T-helper 22 cell (primary cell): ENCODE data around the gene LRMDA.

Experiments
- DNase-seq: peaks from one replicate; pipeline ENCODE4 v3.0.0-alpha.2; 2020; ENCODE audit warnings: low read depth

LRMDA gene

DNA sequence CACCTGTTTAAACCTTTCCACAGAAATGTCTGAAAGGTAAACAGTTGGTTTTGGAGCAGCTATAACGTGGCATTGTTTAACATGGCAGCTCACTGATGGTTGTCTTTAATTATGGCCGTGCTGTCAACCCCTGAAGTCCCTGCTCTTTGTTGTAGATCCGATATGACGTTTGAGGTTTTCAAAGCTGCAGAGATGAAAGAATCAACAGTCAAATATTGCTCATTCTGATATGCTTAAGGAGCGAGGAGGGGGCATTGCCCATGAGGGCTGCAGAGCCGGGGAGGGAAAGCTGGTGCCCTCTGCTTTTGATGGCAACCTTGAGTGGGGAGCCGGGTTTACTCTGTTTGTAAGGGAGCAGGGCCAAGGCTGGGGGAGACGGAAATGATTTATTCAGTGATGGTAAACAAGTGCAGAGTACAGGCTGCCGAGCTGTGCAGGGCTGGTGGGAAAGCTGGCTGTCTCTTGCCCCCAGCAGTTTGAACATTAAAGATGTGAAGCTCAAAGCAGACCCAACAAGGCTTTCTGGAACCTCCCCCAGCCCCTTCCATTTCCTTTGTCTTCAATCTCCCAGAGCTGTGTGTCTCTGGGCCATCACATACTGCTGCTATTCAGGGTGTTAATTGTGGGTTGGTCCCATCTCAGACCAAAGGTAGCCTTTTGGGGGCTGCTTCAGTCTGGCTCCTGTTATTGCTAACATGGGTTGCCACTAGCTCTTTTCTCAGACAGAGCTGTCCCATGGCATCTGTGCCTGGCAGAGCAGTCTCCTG lies 345.5 kb downstream of the LRMDA start:
- no peak for DNase-seq

DNA sequence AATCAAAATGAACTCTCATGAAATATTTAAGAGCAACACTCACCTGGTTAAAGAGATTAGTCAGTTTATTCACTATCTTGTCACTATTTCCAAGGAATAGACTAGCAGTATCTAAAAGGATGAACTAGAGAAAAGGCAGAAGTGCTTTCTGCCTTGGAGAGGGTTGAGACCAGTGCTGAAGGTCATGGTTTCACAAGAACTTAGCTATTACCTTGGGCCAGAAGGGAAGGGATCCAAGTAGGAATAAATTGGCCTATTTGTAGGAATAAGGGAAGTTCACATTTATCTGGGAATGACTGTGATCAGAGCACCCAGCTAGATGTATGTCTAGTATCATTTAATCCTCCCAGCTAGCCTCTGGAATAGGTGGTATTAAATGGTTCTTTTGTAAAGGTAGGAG lies 347.2 kb downstream of the LRMDA start:
- DNase-seq = no peak

DNA sequence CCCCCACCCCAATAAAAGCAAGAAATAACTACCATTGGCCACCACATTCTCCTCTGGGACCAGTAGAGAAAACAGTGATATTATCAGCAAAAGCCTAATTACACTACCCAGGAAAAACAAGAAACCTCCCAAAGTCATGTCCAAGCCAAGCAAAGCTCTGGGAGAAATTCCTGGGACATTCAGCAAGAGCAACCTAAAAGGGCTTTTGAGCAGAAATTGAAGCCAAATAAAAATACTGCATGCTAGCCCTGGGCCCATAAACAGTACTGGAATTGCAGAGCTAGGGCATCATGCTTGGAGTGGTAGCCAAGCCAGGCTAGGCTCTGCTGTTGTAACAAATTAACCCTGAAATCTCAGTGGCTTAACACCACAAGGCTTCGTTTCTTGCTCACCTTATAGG lies 347.9 kb downstream of the LRMDA start:
- no peak for DNase-seq

DNA sequence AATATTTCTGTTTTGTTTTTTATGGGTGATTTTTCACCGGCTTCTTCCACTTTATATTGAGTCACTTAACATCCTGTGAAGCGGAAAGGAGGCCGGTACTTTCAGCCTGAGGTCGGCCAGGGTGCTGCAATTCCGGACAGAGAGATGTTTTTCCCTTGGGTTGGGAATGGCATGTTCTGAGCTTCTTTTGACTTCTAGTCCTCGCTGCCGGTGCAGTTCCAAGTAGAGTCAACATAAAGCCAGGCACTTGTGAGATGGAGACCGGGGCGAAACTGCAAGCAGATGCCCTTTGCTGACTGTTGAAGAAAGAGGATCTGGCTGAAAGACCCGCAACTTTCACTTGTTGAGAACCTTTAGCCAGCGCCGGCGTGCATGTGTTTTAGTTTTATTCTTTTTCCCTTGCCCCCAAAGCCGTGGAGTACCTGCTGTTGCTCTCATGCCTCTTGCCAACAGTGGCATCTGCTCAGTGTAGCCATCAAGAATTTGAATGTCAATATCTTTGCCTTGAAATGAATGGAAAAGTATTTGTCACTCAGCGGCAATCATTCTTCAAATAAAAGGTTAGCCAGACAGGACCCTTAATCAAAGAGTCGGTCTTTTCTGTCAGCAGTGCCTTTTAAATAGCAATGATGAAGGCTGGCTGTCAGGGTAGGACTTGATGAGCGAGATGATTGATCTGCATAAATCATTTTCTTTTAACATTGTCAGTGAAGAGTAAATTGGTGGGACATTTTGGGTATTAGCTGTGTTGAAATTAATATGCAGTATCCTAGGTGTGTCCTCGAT lies 351.2 kb downstream of the LRMDA start:
- no peak for DNase-seq

DNA sequence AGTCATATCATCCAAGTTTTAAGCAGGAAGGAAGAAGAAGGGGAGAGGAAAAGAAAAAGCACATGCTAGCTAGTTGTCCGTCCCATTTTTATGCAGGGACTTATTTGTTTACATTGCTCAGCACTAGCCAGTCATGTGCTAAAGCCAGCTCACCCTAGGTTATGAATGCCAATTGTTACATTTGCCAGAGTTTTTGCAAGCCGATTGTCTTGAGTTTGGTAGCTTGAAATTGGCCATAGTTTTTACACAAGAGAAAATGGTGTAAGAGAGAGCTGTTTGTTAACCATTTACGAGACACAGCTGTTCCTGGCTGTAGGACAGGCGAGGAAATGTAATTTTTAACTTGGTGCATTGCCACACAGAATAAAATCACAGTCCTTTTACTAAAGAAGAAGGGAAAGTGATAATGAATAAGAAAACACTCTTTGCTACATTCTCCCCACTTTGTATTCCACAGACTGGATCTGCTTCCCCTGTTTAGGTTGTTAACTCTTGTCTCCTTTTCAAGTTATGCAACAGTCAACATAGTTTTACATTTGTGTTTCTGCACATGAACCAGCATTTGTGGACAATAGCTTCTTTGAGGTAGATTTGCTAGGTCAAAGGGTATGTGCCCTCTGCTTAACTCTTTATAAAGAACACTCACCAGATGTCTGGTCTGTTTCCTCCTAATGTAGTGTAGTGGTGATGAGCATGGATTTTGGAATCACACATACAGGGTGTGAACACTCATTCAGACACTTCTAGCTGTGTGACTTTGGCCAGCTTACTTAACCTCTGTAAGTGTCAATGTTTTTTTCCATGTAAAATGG lies 357.2 kb downstream of the LRMDA start:
- no peak for DNase-seq

DNA sequence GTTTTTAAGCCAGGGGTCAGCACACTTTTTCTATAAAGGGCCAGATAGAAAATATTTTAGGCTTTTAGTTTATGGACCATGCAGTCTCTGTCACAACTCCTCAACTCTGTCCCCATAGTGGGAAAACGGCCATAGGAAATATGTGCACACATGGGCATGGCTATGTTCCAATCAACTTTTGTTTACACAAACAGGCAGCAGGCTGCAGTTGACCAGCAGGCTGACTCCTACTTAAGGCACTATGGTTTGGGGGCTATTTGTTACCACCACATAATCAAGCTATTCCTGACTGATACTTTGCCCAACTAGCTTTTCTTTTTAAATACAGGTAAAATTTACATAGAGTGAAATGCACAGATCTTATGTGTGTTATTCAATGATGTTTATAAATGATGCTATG lies 362.4 kb downstream of the LRMDA start:
- DNase-seq = no peak

DNA sequence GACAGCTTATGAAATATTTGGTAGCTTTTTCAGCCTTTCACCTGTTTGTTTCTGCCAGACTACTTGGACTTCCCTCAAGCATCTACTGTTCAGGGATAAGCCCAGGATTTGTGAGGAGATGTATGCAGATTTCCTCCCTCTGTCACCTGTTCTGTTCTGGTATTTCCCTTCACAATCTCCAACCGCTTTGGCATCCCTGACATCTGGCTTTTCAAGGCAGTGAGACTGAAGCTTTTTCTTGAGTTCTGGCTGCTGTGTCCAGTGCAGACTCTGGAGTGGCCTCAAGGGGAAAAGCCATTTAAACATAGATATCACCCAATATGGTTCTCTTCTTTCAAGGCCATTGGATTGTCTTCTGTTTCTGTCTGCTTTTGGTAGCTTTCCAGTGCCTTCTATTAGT lies 369.7 kb downstream of the LRMDA start:
- no peak for DNase-seq

DNA sequence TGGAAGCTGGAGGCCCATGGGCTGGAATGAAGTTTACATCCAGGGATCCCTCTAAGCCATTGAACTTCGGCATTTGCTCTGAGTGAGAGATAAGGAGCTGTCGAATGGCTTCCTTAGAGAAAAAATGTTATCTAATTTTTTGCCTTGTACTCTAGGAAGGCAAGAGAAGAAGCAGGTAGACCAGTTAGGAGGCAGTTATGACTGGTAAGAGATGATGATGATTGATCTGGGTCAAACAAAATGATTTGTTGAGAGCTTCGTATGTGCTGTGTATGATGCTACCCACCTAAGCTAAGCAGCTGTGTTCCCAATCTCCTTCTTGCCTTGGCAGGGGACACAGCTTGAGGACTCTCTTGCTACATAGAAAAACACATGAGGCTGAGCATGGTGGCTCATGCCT lies 370.2 kb downstream of the LRMDA start:
- no peak for DNase-seq

DNA sequence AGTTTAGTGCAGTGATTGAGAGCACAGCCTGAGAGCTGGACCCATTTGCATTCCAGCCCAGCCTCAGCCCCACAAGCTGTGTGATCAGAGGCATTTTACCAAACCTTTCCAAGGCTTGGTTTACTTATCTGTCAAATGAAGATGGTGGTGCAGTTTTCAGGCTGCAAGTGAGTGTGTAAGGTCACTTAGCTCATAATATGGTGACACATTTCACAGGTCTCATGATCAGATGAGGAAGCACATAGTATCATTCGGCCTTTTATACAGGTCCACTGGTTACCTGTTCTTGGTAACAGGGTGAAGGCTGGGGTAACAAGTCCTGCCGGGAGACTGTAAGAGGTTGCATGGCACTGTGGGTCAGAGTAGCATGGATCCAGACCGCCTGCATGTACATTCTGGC lies 371.7 kb downstream of the LRMDA start:
- no peak for DNase-seq

DNA sequence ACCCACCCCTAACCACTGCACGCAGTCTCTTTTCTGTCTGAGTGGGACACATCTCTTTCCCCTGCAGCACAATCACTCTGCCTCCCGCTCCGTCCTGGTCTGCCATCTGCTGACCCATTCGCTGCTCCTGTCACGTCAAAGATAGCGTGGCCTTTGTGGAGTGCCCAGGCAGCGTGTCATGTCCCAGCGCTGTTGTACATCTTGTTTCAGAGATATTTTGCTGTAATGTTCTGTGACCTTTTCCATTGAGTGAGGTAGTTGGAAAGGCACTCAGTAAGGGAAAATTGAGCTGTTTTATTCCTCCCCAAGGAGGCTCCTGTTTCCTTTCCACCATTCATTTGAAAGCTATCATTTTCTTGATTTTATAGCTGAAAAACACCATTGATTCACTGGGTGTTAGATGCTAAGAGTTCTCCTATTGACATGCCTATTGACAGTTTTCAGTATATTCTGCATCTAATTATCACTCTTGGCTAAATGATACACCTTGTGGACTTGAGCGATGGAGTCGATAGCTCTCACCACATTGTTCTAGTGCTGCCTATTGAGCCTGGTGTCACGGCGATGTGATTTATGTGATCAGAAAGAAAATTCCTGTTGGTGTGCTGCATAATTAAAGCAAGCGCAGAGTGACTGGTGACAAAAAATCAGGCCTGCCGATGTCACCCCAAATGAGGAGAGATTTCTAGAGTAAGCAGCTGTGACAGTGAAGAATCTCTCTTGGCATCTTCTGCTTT lies 372.6 kb downstream of the LRMDA start:
- no peak for DNase-seq

DNA sequence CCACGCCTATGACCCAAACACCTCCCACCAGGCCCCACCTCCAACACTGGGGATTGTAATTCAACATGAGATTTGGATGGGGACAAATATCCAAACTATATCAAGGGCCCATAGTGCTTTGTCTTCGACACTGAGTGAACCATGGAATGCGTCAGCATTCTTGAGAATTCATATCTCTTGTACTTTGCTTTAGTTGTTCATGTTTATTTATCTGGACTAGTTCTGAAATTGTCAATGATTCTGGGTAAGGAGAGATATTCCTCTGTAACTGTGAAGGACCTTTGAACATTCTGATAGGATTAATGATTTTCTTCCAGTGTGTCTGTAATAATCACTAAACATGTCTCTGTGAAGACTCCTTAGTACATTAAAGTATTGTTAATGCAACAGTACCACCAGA lies 374.8 kb downstream of the LRMDA start:
- no peak for DNase-seq

DNA sequence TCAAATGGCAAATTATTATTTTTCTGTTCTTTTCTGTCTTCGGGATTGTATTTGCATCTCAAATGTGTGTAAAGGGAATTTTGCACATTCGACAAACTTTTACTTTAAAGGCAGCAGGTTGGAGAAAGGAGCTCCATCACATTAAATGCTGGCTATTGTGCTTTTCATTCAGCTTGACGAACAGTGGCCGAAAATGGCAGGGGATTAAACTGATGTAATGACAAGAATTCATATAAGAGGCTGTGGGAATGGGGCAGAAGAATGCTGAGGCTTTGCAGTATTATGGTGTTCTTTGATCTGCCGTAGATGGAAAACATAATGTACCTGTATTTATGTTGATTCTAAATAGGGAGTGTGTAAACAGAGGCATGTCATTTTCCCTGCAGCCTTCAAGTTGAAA lies 376.0 kb downstream of the LRMDA start:
- DNase-seq = no peak

DNA sequence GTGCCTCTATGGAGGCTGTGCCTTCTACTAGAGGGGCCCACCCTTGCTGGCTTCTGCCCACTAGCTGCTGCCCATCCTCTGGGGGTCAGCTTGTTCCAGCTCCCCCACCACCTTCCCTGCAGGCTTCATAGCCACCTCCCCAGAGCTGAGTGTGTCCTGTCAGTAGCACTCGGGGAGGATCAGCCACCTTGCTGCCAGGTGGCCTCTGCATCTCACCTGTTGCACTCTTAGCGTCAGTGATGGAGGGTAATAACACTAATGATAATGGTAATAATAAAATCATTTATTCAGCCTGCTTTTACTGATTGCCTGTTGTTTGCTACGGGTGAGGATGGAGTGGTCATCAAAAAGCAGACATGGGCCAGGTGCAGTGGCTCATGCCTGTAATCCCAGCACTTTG lies 377.6 kb downstream of the LRMDA start:
- no peak for DNase-seq

DNA sequence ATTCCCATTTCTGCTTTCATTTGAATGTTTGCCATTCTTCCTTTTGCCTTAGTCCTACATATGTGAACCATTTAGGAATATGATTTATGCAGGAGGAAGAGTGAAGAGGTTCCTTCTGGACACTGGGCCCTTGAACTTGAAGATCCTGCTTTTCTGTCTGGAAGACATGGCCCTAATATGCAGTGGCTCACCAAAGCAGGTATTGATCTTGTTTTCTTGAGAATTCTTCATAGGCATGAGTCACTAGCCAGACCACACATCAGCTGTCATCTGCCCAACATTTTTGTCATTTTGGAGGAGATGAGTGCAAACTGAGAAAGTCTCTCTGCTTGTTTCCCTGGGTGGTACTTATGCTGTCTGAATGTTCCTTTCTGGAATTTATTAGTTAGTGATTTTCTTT lies 382.6 kb downstream of the LRMDA start:
- no peak for DNase-seq

DNA sequence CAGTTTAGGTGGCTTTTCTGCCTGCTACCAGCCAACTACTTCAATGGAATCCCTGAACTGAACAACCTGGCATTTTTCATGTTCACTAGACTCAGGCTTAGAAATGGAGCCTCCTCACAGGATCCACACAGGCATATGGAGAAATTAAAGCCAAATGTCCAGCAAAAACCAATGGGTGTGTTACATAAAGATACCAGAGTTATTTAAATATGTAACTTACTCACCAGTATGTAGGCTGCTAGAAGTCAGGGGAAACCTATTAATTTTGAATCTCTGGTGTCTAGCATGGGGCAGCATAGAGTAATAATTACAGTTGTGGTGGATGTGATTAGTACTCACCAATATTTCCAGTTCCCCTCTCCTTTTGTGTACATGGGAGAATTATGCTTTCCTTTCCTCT lies 383.6 kb downstream of the LRMDA start:
- no peak for DNase-seq

DNA sequence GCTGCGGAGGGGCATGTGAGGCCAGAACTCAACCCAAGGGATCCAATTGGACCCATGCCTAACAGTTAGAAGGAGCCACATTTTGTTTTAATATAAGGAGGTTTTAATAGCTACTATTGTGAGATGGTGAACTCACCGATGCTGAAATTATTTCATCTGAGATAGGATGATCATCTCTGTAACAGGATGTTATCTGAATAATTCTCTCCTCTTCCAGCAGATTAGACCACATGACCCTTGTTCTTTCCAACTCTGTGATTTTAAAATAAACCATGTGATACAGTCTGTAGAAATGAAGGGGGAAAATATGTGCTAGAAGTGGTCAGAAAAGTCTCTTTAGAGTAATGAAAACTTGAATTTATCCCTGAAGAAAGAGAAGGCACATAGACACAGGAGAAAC lies 385.8 kb downstream of the LRMDA start:
- no peak for DNase-seq

DNA sequence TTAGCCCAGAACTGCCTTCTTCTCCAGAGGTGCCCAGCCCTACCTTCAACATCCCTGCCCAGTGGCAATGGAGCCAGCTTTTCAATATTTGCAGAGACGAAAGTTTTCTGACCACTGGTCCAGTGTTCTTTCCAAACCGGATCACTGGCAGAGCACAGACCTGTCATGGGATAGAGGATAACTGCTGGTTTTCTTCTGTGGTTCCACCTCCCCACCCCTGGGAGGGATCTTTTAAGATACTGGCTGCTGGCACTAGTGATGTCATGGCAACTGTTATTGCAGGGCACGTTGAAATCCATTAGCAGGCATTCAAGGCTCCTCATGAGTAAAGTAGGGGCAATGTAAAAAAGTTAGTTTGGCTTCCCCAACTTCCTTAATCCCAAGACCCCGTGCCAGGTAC lies 387.1 kb downstream of the LRMDA start:
- no peak for DNase-seq

DNA sequence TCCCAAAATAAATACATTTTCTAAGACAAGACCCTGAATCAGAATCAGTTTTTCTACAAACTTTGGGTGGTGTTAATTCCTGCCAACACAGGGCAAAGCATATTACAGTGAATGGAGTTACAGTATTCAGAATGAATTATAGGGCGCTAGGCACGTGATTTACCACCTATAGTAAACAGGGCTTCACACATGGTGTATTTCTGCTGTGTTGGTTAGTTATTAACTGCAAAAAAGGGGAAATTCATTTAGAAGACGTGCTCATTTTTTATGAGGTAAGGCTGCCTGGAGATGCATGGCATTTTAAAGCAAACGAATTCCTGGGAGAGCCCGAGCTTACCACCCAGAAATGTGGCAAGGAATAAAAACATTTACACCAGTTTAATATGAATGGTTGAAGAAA lies 393.8 kb downstream of the LRMDA start:
- no peak for DNase-seq

DNA sequence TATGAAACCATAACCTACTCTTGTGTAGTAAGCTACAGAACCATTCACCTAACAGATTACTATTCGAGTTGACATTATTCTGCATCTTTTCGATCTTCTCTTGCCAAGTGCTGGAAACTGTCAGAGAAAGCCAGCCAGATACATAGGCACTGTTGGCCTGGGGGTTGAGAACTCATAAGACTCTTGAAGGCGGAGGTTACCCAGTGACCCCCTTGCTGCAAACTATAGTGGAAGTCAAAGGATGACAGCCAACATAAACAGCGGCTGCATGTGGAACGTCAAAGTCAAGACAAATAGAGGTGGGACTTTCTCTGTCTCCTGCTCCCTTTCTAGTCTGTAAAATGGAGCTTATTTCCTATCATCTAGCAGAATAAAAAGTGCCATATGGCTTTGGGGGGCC lies 394.2 kb downstream of the LRMDA start:
- no peak for DNase-seq

DNA sequence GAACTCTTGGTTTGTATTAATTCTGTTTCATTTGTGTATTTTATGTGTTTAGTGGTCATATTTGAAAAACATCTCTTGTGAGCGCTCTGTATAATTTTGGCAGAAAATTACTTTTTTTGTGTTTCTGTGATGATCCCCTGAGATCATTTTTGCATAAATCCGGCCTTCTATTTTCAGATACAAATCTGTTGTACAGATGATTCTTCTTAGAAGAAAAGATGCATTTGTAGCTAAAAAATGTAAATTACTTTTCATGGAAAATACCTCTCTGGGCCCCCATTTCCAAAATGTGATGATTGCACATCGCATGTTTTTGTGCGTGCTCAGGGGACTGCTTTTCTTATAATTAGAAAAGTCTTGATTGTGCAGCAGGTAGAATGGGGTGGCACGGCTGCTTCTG lies 395.4 kb downstream of the LRMDA start:
- no peak for DNase-seq

DNA sequence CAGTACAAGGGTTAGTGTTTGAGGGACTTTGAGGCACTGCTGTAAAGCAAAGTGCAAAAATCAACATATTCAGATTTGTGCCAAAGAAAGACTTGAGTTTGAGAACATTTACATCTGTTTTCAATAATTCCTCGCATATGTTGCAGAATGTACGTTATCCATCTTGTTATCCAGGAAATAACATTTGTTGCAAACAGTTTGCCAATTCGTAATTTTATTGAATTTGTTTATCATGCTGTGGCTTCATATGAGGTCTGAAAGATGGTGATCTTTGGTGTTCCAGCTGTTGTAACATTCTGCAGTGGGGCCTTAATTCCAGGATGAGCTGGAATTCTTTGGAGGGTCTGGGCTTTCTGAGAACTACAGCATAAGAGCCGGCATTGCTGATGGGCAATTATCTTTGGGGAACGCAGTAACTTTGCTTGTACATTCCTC lies 396.2 kb downstream of the LRMDA start:
- DNase-seq = no peak

DNA sequence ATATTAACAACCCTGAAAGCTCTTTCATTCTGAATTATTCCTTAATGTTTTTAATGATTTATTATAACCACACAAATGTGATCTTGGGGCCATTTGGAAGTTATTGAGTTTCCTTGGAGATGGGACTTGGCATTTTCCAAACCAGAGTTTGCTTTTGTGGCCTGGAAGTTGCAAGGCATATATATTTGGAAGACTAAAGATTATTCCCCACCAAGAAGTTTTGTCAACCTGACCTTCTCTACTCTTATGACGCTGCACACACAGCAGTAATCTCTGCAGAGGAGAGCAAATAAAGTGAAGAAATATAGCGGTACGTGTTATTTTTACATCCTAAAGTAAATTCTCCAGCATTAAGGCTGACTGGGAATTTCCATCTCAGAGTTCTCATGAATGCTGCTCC lies 397.0 kb downstream of the LRMDA start:
- no peak for DNase-seq
